Fibroblast of lung (primary cell): ENCODE results near the gene OR8B12. TPM values are rescaled to one million over a fixed set of nuclear protein-coding genes. Genes with fewer than 3 reads are reported as not detected.

Experiments
- DNase-seq, 2 donors: peaks; one replicate each; pipeline versions ENCODE4 v3.0.0 to v3.0.0-alpha.2; 2010; ENCODE audit warnings: low read depth in 2 of 2
- H2AFZ ChIP-seq: 2 replicates; pipeline ENCODE4 v1.5.1; 2012; ENCODE audit warnings: low read length, control low read depth, inconsistent platforms
- H3K27ac ChIP-seq: 2 replicates; pipeline ENCODE4 v1.5.1; 2011; ENCODE audit warnings: low read length, control low read depth; ENCODE audit not compliant: insufficient read depth
- H3K27me3 ChIP-seq: 2 replicates; pipeline ENCODE4 v1.5.1; 2011; ENCODE audit warnings: mild to moderate bottlenecking, low read length; ENCODE audit not compliant: control insufficient read depth, insufficient read depth
- H3K36me3 ChIP-seq: 2 replicates; pipeline ENCODE4 v1.5.1; 2011; ENCODE audit warnings: low read length; ENCODE audit not compliant: control insufficient read depth, insufficient read depth
- H3K4me1 ChIP-seq: 2 replicates; pipeline ENCODE4 v1.5.1; 2011; ENCODE audit warnings: low read length; ENCODE audit not compliant: control insufficient read depth, insufficient read depth; ENCODE audit errors: extremely low read depth
- H3K4me2 ChIP-seq: 2 replicates; pipeline ENCODE4 v1.5.1; 2011; ENCODE audit warnings: low read length, control low read depth; ENCODE audit not compliant: insufficient read depth; ENCODE audit errors: extremely low read depth
- H3K4me3 ChIP-seq, 4 experiments: fragments of 200-600 bp in 1 of 4; sonication (generic) in 1 of 4; replicated peaks in 1 of 4; 2 replicates each; pipeline ENCODE4 v1.5.1; 2011 to 2016; ENCODE audit warnings: low read length in 4 of 4, low read depth in 3 of 4, mild to moderate bottlenecking in 3 of 4, control low read depth in 2 of 4, inconsistent platforms in 1 of 4, mixed read lengths in 1 of 4; ENCODE audit not compliant: insufficient read depth in 1 of 4; ENCODE audit errors: control extremely low read depth in 1 of 4
- H3K79me2 ChIP-seq: 2 replicates; pipeline ENCODE4 v1.5.1; 2012; ENCODE audit warnings: mild to moderate bottlenecking, low read length, inconsistent platforms; ENCODE audit not compliant: control insufficient read depth, insufficient read depth
- H3K9ac ChIP-seq: 2 replicates; pipeline ENCODE4 v1.5.1; 2011; ENCODE audit warnings: mild to moderate bottlenecking, low read length, control low read depth; ENCODE audit not compliant: insufficient read depth
- H3K9me3 ChIP-seq: 2 replicates; pipeline ENCODE4 v1.5.1; 2012; ENCODE audit warnings: low read depth, low read length; ENCODE audit not compliant: control insufficient read depth, insufficient read depth
- H4K20me1 ChIP-seq: 2 replicates; pipeline ENCODE4 v1.5.1; 2011; ENCODE audit warnings: low read length; ENCODE audit not compliant: control insufficient read depth, insufficient read depth; ENCODE audit errors: extremely low read depth
- EZH2 ChIP-seq: IDR thresholded peaks from 2 replicates; pipeline ENCODE4 v1.5.1; 2012; ENCODE audit warnings: low read length, control low read depth, mild to moderate bottlenecking; ENCODE audit errors: missing control alignments
- polyA plus RNA-seq, 2 donors: library from polyadenylated mRNA; depleted of rRNA in 1 of 2; stranded (reverse) in 1 of 2; unstranded in 1 of 2; fragments of >200 nt; gene quantifications; 2 replicates each; pipeline ENCODE4 v1.2.1, GENCODE V29; 2011 to 2012; ENCODE audit warnings: missing spikeins in 1 of 2
- total RNA-seq: library from RNA; depleted of rRNA; stranded (reverse); fragments of >200 nt; gene quantifications from 2 replicates; pipeline ENCODE4 v1.2.1, GENCODE V29; 2014
- TF ChIP-seq, protein P1 (sequence below), 2 donors: IDR thresholded peaks in 1 of 2; conservative IDR thresholded peaks in 1 of 2; 1 replicate in 1 of 2; 2 replicates in 1 of 2; pipeline ENCODE4 v1.5.1; 2011 to 2012; ENCODE audit warnings: low read length in 2 of 2, control low read depth in 1 of 2, inconsistent platforms in 1 of 2, low read depth in 1 of 2, mild to moderate bottlenecking in 1 of 2

Gene OR8B12
- total and polyA plus RNA-seq, 2 donors (not counting 1 experiment from before 2014, with no cell fraction given) = not detected

DNA sequence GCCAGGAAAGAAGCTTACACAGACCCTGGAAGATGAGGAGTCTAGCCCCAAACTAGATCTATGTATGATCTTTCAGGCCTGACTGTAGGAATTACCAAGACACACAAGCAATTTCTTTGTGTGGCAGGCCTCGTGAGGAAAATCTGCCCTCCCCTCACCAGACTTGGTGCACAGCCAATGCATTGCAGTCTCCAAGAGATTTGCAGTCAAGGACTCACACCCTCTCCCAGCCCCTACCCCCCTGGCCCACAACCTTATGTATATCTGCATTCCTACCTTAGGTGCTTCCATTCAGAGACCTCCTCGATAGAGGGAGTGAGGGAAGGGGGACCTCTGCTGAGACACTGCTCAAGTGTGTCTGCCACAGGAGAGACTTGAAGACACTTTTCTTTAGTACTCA lies 9.8 kb downstream of the OR8B12 start:
- H3K4me3 ChIP-seq = no peak overlapping the region
- no peaks in the 10 kb centered on the region for H3K79me2 ChIP-seq
- DNase-seq = no peak
- no peak overlapping the region for H3K27ac ChIP-seq
- no peak for TF ChIP-seq EZH2
- TF ChIP-seq, protein P1, sequence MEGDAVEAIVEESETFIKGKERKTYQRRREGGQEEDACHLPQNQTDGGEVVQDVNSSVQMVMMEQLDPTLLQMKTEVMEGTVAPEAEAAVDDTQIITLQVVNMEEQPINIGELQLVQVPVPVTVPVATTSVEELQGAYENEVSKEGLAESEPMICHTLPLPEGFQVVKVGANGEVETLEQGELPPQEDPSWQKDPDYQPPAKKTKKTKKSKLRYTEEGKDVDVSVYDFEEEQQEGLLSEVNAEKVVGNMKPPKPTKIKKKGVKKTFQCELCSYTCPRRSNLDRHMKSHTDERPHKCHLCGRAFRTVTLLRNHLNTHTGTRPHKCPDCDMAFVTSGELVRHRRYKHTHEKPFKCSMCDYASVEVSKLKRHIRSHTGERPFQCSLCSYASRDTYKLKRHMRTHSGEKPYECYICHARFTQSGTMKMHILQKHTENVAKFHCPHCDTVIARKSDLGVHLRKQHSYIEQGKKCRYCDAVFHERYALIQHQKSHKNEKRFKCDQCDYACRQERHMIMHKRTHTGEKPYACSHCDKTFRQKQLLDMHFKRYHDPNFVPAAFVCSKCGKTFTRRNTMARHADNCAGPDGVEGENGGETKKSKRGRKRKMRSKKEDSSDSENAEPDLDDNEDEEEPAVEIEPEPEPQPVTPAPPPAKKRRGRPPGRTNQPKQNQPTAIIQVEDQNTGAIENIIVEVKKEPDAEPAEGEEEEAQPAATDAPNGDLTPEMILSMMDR (conservative IDR thresholded peaks at IDR 0.05 in 1 of 2, IDR thresholded peaks at IDR 0.05 in 1 of 2; ENCODE audit: low read depth in 1 of 2, low read length in 2 of 2) = no peak
- no peak overlapping the region for H3K4me2 ChIP-seq
- no peak overlapping the region for H2AFZ ChIP-seq
- no peaks in the 10 kb centered on the region for H4K20me1 ChIP-seq
- H3K4me1 ChIP-seq = no peaks in the 10 kb centered on the region
- no peaks in the 10 kb centered on the region for H3K27me3 ChIP-seq
- H3K36me3 ChIP-seq = no peaks in the 10 kb centered on the region
- no peak overlapping the region for H3K9ac ChIP-seq
- no peaks in the 10 kb centered on the region for H3K9me3 ChIP-seq

DNA sequence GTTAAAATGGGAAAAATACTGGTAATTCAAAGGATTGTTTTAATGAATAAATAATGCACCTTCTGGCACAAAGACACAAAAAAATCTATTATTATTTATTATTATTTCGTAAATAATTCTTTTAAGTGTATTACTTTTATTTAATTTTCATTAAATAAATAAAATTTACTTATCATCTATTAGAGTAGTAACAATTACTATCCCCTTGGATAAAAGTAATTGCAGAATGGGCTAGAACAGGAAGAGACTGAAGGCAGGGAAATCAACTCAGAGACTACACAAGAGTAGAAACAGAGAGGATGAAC lies 23.0 kb downstream of the OR8B12 start:
- H3K4me2 ChIP-seq = no peak overlapping the region
- no peak for DNase-seq
- H3K9me3 ChIP-seq = no peaks in the 10 kb centered on the region
- H2AFZ ChIP-seq = no peak overlapping the region
- no peaks in the 10 kb centered on the region for H3K27me3 ChIP-seq
- H3K36me3 ChIP-seq = no peaks in the 10 kb centered on the region
- no peak overlapping the region for H3K27ac ChIP-seq
- H3K4me3 ChIP-seq = no peak overlapping the region
- TF ChIP-seq EZH2 = no peak
- TF ChIP-seq, protein P1 (conservative IDR thresholded peaks at IDR 0.05 in 1 of 2, IDR thresholded peaks at IDR 0.05 in 1 of 2; ENCODE audit: low read depth in 1 of 2, low read length in 2 of 2) = no peak
- no peaks in the 10 kb centered on the region for H4K20me1 ChIP-seq
- no peaks in the 10 kb centered on the region for H3K4me1 ChIP-seq
- H3K79me2 ChIP-seq = no peaks in the 10 kb centered on the region
- H3K9ac ChIP-seq = no peak overlapping the region

DNA sequence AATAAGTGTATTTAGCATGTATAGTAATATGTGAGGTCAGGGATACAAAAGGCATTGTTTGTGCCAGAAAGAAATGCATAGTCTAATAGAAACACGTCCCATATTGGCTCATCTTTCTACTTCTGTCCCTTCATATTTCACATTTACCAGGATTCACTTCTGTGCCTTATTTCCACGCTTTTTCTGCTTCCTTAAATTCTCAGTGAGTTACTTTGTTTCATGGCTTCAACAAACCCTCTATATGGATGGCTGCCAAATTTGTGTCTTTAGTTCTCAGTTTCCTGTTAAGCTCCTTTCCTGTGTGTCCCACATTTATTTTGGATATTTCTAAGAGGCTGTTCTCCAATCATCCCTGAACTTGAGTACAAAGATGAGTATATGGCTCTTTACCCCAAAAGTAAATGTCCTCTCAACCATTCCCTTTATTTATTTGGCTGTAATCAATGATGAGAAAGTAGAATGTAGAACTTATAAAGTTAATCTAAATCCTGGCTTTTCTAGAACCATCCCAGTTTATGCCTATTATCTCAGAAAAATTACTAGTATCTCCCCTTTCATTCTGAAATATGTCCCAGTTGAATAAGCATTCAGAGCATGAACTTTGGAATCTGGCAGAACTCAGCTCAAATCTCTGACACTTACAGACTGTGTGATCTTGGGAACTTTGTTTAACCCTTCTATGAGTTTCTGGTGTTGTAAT lies 23.5 kb downstream of the OR8B12 start:
- Histone ChIP-seq H3K9ac (no peak overlapping the region), H3K27ac (no peak overlapping the region), H3K9me3 (no peaks in the 10 kb centered on the region), H3K27me3 (no peaks in the 10 kb centered on the region), H4K20me1 (no peaks in the 10 kb centered on the region), H3K4me3 (no peak overlapping the region), H3K4me2 (no peak overlapping the region), H3K36me3 (no peaks in the 10 kb centered on the region), H2AFZ (no peak overlapping the region), H3K4me1 (no peaks in the 10 kb centered on the region), H3K79me2 (no peaks in the 10 kb centered on the region)
- no peak for TF ChIP-seq EZH2
- TF ChIP-seq, protein P1 (conservative IDR thresholded peaks at IDR 0.05 in 1 of 2, IDR thresholded peaks at IDR 0.05 in 1 of 2; ENCODE audit: low read depth in 1 of 2, low read length in 2 of 2) = no peak
- no peak for DNase-seq
